Prostate gland (tissue), 2 donors: ENCODE measurements around the gene ALG5. TPM values are rescaled to one million over a fixed set of nuclear protein-coding genes. Genes with fewer than 3 reads are reported as not detected.
A peak's percentile ranks its signal among the peaks of the same experiment; 100 is the strongest.

Experiments
- DNase-seq: peaks from one replicate; pipeline ENCODE4 v3.0.0-alpha.2; 2019; ENCODE audit warnings: low spot score
- H3K27ac ChIP-seq, 2 donors: fragments of 200-600 bp; sonication (generic); 2 replicates each; pipeline ENCODE4 v1.5.1; 2017 to 2019
- H3K27me3 ChIP-seq: fragments of 200-600 bp; sonication (generic); replicated peaks from 2 replicates; pipeline ENCODE4 v1.5.1; 2019; ENCODE audit not compliant: insufficient read depth
- H3K36me3 ChIP-seq, 2 donors: fragments of 200-600 bp; sonication (generic); 1 replicate in 1 of 2; 2 replicates in 1 of 2; pipeline versions ENCODE4 v1.5.1 to v1.8.1; 2017 to 2019
- H3K4me1 ChIP-seq: fragments of 200-600 bp; sonication (generic); replicated peaks from 2 replicates; pipeline ENCODE4 v1.5.1; 2019
- H3K4me3 ChIP-seq, 2 donors: fragments of 200-600 bp; sonication (generic); 2 replicates each; pipeline ENCODE4 v1.5.1; 2017 to 2019
- H3K9me3 ChIP-seq: fragments of 200-600 bp; sonication (generic); 2 replicates; pipeline ENCODE4 v1.5.1; 2017
- CTCF ChIP-seq, 4 experiments: fragments of 200-600 bp in 2 of 4; fragments of 450-650 bp in 2 of 4; sonication (generic) in 2 of 4; IDR thresholded peaks; 1 replicate in 3 of 4; 2 replicates in 1 of 4; pipeline ENCODE4 v1.5.1; 2016 to 2019; ENCODE audit warnings: antibody characterized with exemption in 4 of 4, mild to moderate bottlenecking in 2 of 4, moderate library complexity in 2 of 4
- POLR2A ChIP-seq: fragments of 450-650 bp; IDR thresholded peaks from one replicate; pipeline ENCODE4 v1.6.1; 2016; ENCODE audit warnings: antibody characterized with exemption, mild to moderate bottlenecking
- POLR2AphosphoS5 ChIP-seq: sonication (generic); formaldehyde crosslinking; IDR thresholded peaks from one replicate; pipeline ENCODE4 v1.6.1; 2017; ENCODE audit warnings: antibody characterized with exemption
- WGBS: methylation state at CpG from one replicate; pipeline ENCODE4 v1.1.5; 2018; 5-methylcytosine and 5-hydroxymethylcytosine counted together
- intact Hi-C: fragments of 100-400 bp; cut with DNase I; formaldehyde crosslinking; loops from one replicate; pipeline ENCODE4 v1.14.2; 2022
- total RNA-seq, 2 donors: library from RNA; depleted of rRNA; stranded (reverse); fragments of >200 nt; gene quantifications; one replicate each; pipeline ENCODE4 v1.1.0, GENCODE V29; 2016

The ALG5 gene
- total RNA-seq, 2 donors from 2014 or later = 14.1 to 41.3 TPM

GRCh38 chr13:36918246-36919131 is 80.7 kb downstream of the ALG5 start:
- Histone ChIP-seq H3K4me3 (peak overlapping the region; percentile 59 to 67), H3K36me3 (no peaks in the 10 kb centered on the region), H3K27me3 (no peaks in the 10 kb centered on the region), H3K27ac (peak overlapping the region; percentile 85 to 88), H3K4me1 (no peaks in the 10 kb centered on the region), H3K9me3 (no peaks in the 10 kb centered on the region)
- intact Hi-C loops = loop anchor here (5.0 kb wide), 1 partner anchor 41 kb away; no protein-coding TSS in a partner anchor
- TF ChIP-seq POLR2A (no peak), CTCF (IDR thresholded peaks at IDR 0.05) (no peak)
- 21% methylated on average over 12 of the region's 12 CpGs for WGBS
- no peak for DNase-seq

- 32% methylated on average over 3 of the region's 3 CpGs for WGBS
- no peaks in the 10 kb centered on the region for H3K4me1 ChIP-seq
- H3K27ac ChIP-seq = peak overlapping the region in 1 of 2 donors; percentile 88
- intact Hi-C loops = loop anchor here (5.0 kb wide), 1 partner anchor 40 kb away; no protein-coding TSS in a partner anchor
- TF ChIP-seq POLR2A (no peak), POLR2AphosphoS5 (no peak), CTCF (IDR thresholded peaks at IDR 0.05) (no peak)
- H3K9me3 ChIP-seq = no peaks in the 10 kb centered on the region
- DNase-seq = no peak
- H3K4me3 ChIP-seq = no peak overlapping the region
- H3K27me3 ChIP-seq = no peaks in the 10 kb centered on the region
- no peaks in the 10 kb centered on the region for H3K36me3 ChIP-seq
Observed at GRCh38 chr13:36917311-36917710, 81.8 kb downstream of the ALG5 start.

GRCh38 chr13:36915896-36916640 is 83.1 kb downstream of the ALG5 start:
- TF ChIP-seq CTCF (IDR thresholded peaks at IDR 0.05) = no peak
- TF ChIP-seq POLR2AphosphoS5 = no peak
- no peak for TF ChIP-seq POLR2A
- H3K36me3 ChIP-seq = no peaks in the 10 kb centered on the region
- DNase-seq = no peak
- H3K27ac ChIP-seq = no peak overlapping the region
- H3K9me3 ChIP-seq = no peaks in the 10 kb centered on the region
- no peaks in the 10 kb centered on the region for H3K4me1 ChIP-seq
- H3K27me3 ChIP-seq = no peaks in the 10 kb centered on the region
- H3K4me3 ChIP-seq = no peak overlapping the region
- 91% methylated on average over 6 of the region's 6 CpGs for WGBS
- intact Hi-C loops = loop anchor here (5.0 kb wide), 1 partner anchor 39 kb away; no protein-coding TSS in a partner anchor

- intact Hi-C loops = loop anchor here (5.0 kb wide), 1 partner anchor 38 kb away; no protein-coding TSS in a partner anchor
- no peaks in the 10 kb centered on the region for H3K36me3 ChIP-seq
- DNase-seq = no peak
- H3K4me3 ChIP-seq = no peak overlapping the region
- no peaks in the 10 kb centered on the region for H3K9me3 ChIP-seq
- no peak overlapping the region for H3K27ac ChIP-seq
- H3K4me1 ChIP-seq = no peaks in the 10 kb centered on the region
- 45% methylated on average over 5 of the region's 5 CpGs for WGBS
- TF ChIP-seq POLR2A (no peak), CTCF (IDR thresholded peaks at IDR 0.05) (no peak), POLR2AphosphoS5 (no peak)
- no peaks in the 10 kb centered on the region for H3K27me3 ChIP-seq
Observed at GRCh38 chr13:36915106-36915505, 84.0 kb downstream of the ALG5 start.
